Fibroblast of skin of left quadriceps (primary cell): ENCODE results near the gene SLX4IP.

Experiments
- DNase-seq, 2 experiments: peaks; one replicate each; pipeline ENCODE4 v3.0.0-alpha.2; 2013; ENCODE audit warnings: low read depth in 2 of 2

SLX4IP gene

GRCh38 chr20:10632721-10633509 lies 197.8 kb downstream of the SLX4IP start:
- DNase-seq: no peak

GRCh38 chr20:10633718-10634117 lies 198.6 kb downstream of the SLX4IP start:
- no peak for DNase-seq

- DNase-seq: no peak
Observed at GRCh38 chr20:10634211-10634610, 199.1 kb downstream of the SLX4IP start.

- DNase-seq: no peak
Observed at GRCh38 chr20:10634683-10635411, 199.7 kb downstream of the SLX4IP start.

- no peak for DNase-seq
Observed at GRCh38 chr20:10635476-10636208, 200.5 kb downstream of the SLX4IP start.

GRCh38 chr20:10636326-10636818 lies 201.3 kb downstream of the SLX4IP start:
- DNase-seq: no peak

- DNase-seq: no peak
Observed at GRCh38 chr20:10637031-10637559, 202.0 kb downstream of the SLX4IP start.

- DNase-seq: no peak
Observed at GRCh38 chr20:10637563-10637962, 202.5 kb downstream of the SLX4IP start.

GRCh38 chr20:10639077-10639736 lies 204.1 kb downstream of the SLX4IP start:
- no peak for DNase-seq

- no peak for DNase-seq
Observed at GRCh38 chr20:10639737-10640556, 204.8 kb downstream of the SLX4IP start.

GRCh38 chr20:10640897-10641296 lies 205.8 kb downstream of the SLX4IP start:
- no peak for DNase-seq

- no peak for DNase-seq
Observed at GRCh38 chr20:10641467-10641866, 206.4 kb downstream of the SLX4IP start.

GRCh38 chr20:10641893-10642292 lies 206.8 kb downstream of the SLX4IP start:
- no peak for DNase-seq

- no peak for DNase-seq
Observed at GRCh38 chr20:10642856-10643559, 207.9 kb downstream of the SLX4IP start.

- DNase-seq: no peak
Observed at GRCh38 chr20:10643560-10643873, 208.4 kb downstream of the SLX4IP start.

- DNase-seq: no peak
Observed at GRCh38 chr20:10644458-10645204, 209.5 kb downstream of the SLX4IP start.

GRCh38 chr20:10645205-10645570 lies 210.1 kb downstream of the SLX4IP start:
- DNase-seq: no peak

- DNase-seq: no peak
Observed at GRCh38 chr20:10646006-10646405, 210.9 kb downstream of the SLX4IP start.

- DNase-seq: no peak
Observed at GRCh38 chr20:10646886-10647420, 211.8 kb downstream of the SLX4IP start.
